ENCODE results near the gene IL22RA1.
A peak's percentile ranks its signal among the peaks of the same experiment; 100 is the strongest.

The IL22RA1 gene

DNA sequence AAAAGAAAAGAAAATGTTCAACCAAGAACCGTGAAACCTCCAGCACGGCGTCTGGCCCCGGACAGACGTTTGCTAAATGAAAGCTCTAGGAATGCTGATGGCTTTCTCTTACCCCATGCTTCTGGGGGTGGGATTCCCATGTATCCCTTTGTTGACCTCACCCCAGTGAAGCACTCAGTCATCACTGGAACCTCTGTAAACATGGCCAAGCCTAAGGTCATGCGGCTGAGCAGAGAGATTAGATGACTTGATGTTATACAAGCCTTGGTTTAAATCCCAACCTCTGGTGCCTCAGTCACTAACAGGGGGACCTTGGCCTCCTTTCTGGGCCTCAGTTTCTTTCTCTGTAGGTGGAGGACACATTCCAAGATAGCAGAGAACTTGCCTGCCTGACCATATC lies 28.2 kb downstream of the IL22RA1 start:
- no peak for DNase-seq (ENCODE audit: low read depth)

DNA sequence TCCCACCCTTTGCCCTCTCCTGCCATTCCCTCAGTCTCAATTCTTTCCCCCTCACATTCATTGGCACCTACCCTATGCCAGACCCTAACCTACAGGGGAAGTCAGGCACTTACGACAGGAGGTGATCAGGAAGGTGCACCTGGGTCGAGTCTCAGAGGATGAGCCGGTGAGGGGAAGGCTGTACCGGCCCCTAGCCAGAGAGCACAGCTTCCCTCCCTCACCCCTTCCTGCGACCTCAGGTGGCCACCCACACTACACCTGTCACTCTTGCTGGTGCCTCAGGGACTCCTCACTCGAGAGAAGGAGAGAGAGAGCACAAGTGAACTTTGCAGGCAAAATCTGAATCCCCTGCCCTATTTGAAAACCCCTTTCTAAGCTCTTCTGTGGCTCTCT lies 29.3 kb downstream of the IL22RA1 start:
- DNase-seq (ENCODE audit: low read depth) = no peak

DNA sequence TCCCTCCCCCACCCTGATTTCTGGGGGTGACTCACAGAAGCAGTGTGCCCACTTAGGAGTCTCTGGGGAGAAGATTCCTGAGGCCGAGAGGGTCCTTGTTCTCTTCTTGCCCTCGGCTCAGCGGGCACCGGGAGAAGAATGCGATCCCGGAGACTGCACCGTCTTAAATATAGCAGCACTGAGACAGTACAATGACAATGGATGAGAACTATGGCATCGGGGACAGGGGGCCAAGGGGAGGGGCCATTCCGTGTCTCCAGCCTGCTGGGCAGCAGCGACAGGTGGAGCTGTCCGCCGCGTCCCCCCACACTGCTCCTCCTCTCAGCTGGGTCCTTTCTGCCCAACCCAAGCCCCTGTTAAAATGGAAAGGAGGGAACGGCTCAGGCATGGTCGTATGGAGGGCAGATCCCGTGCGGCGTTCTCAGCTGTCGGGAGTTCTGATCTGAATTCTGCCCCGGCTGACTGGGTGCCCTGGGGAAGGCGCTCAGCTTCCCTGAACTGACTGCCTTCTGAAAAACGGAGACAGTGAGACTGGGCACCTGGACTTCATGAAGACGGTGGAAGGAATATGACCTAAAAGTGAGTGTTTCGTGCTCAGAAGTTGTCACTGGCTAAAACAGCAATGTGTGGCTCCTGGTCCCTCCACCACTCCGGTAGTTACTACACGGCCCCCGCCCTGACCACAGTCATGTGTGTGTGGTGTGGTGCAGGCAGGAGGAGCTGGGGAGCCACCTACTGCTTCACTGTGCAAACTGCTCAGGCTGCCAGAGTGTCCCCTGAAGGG lies 30.8 kb downstream of the IL22RA1 start, which contains the start of gene MYOM3:
Gene MYOM3 (minus strand): TSS at position 140 of the 784 bp plus-strand sequence. CDS start 3,499 bp downstream, outside the sequence.
- DNase-seq (ENCODE audit: low read depth) = peak; percentile 15

DNA sequence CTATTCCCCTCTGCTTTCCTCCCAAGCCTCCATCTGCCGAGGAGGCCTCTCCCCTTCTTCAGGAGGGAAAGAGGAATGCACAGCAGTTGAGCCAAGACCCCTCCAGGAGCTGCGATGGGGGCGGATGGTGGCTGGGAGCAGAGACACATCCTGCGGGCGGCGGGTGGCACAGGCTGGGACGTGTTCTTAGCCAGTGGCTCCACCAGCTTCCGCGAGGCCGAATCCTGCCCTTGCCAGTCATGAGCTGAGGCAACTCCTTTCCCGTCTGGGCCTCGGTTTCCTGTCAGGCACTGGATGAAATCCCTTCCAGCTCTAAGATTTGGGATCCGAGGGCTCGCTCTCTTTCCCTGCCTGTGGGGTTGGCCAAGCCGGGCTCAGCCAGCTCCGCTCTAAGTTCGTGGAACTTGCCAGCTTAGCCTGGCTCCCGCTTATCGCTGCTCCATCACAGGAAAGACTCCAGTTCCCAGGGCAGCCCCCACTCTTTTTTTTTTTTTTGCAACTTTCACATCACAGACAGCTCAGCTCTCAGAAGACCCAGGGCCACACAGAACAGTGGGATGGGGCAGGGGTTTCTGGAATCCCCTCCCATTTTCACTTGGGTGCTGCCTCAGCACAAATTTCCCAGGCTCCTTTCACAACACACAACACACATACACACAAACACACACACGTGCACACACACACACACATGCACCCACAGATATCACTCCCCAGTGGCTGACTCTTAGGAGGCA lies 31.5 kb downstream of the IL22RA1 start:
- no peak for DNase-seq (ENCODE audit: low read depth)

DNA sequence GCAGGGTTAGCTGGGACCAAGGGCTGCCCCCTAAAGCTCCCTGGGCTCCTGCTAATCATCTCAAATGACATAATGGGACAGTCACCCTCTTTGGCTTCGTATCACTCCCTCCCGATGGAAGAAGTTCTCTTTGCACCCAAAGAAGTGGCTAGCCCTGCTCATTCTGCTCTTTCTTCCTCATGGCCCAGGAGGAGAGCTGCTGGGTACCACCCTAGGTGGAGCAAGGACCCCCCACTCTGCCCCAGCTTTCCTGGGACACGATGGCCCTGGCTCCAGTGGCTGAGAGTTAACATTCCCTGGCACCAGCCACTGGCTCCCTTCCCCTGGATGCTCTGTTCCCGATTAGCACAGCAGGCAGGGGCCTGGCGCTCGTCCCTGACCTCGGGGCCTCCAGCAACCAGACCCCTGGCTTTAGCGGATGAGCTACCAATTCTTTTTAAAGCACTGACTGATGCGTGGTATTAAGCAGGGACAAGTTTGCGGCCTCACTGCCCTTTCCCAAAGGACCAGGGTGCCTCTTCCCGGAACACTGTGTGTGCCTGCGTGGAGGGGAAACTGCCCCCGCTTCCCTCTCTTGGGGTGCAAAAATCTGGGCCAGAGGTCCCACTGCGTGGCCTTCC lies 32.2 kb downstream of the IL22RA1 start:
- no peak for DNase-seq (ENCODE audit: low read depth)

DNA sequence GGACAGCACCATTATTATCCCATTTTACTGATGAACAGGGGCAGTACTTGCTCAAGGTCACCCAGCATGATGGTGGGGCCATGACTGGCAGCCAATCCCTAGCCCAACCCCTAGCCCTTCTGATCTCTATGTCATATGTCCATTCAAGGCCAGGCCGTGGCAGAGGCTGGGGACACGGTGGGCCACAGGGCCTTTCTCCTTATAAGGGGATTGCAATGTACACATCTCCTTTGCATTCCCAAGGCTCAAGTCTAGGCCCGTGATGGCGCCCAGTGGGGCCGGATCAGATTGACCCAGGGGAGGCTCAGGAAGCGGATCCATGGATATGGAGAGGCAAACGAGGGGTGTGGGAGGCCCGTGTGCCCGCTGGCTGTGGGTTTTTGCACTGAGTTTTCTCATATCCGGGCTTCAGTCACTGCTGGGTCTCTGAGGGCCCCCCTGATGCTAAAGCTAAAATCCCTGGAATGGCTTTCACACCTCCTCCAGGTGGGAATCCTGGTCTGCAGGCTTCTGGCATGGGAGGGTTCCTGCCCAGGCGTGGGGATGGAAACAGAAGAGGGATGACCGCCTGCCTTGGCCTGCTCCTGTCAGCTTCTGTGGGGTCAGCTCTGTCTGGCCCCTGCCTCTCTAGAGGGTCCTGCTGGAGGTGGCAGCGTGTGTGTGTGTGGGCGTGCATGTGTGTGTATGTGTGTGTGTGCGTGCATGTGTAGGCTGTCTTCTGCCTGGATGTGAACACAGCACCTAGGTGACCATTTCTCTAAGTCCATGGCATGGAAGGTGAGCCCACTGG lies 33.1 kb downstream of the IL22RA1 start:
- no peak for DNase-seq (ENCODE audit: low read depth)

DNA sequence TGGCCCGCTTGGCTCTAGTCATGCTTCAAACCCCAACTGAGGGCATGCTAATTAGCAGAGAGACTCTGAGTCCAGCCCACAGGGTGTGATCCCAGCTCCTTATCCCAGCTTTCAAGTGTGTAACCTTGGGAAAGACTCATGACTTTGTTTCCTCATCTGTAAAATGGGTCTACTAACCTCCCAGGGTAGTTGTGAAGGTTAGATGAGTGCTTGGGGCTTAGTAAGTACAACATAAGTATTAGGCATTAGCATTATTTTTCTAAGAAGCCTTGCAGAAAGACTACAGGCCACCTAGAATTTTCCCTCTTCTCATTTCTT lies 33.8 kb downstream of the IL22RA1 start:
- no peak for DNase-seq (ENCODE audit: low read depth)

DNA sequence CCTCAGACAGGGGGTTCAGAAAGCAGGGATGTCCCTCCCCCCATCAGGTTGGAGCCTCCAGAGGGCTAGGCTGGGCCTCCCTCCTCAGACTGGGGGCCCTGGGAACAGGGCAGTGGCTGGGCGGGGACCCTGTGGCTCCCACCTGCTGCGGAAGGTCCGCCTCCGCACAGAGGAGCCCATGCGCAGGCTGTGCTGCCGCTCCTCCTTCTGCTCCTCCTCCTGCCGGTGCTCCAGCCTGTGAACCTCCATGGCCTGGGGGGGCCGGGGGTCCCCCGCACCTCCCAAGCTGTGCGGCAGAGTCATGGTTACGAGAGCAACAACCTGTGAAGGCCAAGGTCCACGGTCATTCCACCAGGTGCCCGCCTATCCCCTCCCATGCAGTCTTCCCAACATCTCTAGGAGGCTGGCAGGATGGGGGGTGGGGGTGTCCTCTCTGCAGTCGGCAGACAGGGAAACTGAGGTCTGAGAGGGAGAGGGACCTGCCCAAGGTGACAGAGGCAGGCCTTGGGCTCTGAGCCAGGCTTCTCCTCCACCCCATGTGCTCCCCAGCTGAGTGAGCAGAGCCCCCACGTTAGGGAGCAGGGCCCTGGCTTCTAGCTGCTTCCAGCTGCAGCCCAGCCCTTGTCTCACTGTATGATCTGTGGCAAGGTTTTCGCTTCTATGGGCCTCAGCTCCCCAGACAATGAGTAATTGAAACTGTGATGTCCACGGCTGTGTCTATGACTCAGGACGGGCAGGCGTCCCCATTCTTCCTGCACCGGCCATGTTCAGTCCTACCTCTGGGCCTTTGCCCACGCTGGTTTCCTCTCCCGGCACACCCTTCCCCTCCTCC lies 34.4 kb downstream of the IL22RA1 start:
- DNase-seq (ENCODE audit: low read depth) = peak; percentile 25

DNA sequence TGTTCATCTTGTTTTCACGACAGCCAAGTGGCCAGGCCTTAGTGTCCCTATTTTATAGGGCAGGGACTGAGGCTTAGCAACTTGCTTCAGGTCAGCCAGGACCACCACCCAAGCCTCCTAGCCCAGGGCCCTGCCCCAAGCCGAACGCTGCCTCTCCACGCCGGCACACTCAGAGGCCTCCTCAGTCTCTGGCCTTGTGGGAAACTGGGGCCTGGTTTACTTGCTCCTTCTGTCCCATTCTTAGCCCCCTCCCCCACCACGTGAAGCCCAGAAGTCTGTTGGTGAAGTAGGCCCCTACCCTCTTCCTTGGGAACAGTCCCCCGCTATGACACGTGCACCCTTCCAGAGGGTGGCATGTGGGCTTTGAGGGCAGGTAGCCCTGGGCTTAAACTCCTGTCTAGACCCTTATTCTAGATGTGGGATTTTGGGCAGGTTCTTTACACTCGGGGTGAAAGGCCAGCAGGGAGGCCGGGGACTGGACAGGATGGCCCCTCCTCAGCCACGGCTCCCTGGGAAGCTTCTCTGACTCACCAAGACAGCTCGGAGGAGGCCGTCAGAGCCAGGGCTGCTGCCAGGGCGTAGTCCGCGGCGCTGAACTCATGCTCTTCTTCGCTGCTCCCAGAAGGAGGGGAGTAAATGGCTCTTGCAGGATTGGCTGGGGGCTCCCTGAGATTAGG lies 35.3 kb downstream of the IL22RA1 start:
- no peak for DNase-seq (ENCODE audit: low read depth)

DNA sequence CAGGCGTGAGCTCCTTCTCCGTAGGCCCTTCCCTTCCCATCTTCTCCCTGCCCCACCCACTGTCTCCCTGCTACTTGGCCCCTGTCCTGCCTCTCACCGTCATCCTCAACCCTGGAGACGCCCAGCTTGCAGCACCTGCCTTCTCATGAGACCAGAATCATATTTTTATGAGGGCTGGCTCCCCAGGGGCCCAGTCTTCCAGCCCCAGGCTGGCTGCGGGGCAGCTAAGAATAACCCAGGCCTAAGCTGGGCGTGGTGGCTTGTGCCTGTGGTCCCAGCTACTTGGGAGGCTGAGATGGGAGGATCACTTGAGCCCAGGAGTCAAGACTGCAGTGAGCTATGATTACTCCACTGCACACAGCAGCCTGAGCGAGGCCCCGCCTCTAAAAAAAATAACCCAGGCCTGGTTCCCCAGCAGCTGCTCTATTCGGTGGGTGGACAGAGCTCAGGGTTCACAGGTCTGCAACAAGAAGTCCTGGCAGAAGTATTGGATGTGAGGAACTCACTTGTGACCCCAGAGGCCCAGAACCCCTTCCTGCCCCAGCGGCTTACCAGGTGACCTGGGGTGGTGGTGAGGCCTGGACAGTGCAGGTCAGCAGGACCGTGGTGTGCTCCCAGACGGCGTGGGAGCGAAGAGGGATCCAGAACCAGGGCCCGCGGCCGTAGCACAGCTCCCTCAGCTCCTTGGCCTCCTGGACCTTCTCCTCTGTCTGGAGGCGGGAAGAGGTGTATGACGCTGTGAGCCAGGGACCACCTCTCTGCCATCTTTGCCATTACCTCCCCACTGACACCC lies 37.4 kb downstream of the IL22RA1 start:
- DNase-seq (ENCODE audit: low read depth) = no peak

DNA sequence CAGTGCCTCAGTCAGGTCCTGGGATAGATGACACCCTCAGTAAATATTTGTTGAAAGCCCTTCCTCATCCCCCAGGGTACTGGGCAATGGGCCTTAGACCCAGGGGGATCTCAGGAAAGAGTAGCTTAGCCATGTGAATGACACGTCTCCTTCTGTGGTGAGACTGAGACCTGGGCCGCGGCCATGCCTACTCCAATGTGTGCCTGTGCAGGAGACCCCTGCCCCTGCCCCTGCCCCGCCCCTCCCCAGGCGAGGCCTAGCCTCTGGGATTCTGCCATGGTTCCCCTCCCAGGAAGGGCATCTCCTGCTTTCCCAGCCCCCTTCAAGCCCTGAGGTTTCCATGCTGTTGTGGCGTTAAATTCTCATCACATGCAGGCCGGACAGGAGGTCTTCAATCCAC lies 38.1 kb downstream of the IL22RA1 start:
- DNase-seq (ENCODE audit: low read depth) = no peak

DNA sequence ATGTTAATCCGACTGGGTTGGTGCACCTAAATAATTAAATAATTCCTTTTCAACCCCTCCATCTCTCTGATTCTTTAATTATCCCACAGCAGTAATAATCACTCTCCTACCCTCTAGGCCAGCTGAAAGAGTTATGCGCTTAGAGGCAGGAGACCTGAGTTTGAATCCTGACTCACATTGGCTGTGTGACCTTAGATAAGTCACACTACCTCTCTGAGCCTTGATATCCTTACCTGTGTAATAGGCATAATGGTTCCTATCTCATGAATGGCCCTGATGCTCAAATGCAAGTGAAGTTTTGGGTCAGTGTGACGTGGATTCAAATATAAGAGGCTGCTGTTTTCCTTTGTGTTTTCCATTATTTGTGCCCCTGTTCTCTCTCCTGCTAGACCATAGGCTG lies 39.1 kb downstream of the IL22RA1 start:
- DNase-seq (ENCODE audit: low read depth) = no peak

DNA sequence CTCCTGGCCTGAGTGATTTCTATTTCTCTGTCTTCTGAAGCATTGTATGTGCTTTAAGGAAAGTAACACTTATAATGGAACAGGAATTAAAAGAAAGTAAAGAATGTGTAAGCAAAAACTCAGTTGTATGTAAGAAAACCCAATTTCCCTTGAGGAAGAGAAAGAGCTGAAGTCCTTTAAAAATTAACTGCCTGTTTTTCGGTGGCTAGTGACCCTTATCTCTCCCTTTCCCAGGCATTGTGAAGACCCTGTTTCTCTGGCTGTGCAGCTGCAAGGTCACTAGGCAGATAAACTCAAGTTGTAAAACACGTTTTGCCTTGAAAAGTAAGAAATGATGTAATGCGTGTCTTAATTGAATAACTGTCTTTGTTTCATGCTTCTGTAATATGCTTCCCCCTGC lies 39.5 kb downstream of the IL22RA1 start:
- no peak for DNase-seq (ENCODE audit: low read depth)

DNA sequence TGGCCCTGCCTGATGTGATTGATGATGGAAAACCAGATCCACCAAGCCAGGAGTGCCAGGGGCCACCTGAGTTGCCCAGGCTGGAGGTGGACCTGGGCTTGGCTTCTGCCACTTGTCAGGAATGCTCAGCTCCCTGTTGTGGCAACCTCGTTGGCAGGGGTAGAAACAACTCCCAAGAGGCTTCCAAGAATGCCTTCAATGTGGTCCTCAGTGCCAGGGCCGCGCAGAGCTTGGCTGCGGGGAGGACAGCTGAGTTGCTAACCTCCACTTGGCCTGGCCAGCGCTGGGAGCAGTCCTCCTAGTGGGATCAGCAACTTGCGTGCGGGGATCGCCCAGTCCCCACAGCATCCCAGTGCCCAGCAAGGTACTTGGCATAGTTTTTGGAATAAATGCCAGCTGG lies 40.0 kb downstream of the IL22RA1 start:
- DNase-seq (ENCODE audit: low read depth) = no peak

DNA sequence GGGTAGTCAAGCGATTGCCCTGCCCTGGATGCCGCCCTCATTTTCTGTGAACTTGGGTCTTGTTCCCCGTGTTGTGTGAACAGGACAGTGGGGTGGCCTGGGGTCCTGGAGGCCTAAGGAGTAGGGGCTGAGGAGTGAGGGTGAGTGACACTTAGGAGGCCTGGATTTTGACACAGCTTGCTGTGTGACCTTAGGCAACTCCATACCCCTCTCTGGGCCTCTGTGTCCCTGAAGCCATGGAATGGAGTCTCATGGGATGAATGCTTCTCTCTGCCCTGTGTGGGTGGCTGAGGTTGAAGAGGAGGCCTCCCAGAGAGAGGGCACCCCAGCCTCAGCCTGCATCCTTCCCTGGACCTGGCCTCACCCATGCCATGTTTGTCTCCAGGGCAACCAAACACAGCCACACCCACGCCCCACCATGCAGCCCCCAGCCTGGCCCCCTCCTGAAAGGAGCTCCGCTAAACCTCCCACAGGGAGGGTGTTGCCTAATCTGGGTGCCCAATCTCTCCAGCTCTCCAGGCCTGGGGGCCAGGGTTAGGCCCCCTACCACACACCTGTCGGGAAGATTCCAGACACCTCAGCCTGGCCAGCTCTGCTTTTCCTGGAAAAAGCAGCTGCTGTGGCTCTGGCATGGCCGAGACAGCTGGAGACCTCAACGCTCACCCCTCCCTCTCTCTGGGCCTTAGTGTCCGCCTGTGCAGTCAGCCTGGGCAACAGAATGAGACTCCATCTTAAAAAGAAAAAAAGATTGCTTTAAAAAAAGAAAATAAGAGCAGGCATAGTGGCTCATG lies 40.9 kb downstream of the IL22RA1 start:
- DNase-seq (ENCODE audit: low read depth) = no peak

DNA sequence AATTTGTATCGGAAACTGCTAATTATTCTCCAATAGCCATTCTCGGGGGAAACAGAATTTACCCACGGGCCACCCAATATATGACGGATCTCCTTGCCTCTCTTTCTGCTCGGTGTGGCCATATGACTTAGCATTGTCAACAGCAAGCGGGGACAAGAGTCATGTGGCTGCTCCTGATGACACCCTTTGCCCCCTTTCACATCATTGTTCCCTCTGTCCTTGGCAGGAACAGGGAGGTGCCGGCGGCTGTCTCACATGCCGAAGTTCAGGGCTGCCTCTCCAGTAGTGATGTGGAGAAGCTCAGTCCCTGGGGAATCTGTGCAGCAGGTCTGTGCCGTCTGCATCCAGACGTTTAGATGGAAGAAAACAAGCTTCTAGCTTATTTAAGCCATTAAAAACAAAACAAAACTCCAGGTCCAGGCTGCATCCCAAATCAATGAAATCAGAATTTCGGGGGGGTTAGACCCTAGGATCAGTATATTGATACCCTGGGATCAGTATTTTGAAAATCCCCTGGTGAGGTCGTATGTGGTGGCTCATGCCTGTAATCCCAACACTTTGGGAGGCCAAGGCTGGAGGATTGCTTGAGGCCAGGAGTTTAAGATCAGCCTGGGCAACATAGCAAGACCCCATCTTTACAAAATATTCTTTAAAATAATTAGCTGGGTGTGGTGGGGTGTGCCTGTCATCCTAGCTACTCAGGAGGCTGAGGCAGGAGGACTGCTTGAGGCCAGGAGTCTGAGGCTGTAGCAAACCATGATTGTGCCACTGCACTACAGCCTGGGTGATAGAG lies 41.8 kb downstream of the IL22RA1 start:
- DNase-seq (ENCODE audit: low read depth) = no peak

DNA sequence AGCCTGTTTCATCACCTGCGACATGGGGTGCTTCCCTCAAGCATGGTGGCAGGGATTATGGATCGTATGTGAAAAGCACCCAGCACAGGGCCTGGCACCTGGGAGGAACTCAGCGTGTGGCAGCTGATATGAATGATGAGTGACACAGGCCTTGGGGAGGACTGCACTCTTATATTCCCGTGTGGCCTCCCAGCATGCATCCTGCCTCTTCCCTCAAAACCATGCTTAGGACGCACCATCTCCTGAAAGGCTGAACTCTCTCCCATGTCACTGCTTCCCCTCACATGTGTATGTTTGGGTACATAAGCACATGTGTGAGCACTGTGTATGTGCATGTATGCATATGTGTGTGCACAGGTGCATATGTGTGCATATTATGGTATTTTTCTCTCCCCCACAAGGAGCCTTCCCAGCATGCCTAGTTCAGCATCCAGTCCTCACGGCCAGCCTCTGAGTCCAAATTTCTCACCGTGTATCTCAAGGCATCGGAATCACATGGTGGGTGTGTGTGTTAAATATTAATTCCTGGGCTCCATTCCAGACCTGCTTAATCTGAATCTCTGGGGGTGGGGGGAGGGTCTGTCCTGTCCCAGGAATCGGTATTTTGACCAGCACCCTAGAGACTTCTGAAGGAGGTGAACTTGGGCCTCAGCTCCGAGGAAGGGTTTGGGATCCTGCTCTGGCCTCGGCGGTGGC lies 43.8 kb downstream of the IL22RA1 start:
- no peak for DNase-seq (ENCODE audit: low read depth)

DNA sequence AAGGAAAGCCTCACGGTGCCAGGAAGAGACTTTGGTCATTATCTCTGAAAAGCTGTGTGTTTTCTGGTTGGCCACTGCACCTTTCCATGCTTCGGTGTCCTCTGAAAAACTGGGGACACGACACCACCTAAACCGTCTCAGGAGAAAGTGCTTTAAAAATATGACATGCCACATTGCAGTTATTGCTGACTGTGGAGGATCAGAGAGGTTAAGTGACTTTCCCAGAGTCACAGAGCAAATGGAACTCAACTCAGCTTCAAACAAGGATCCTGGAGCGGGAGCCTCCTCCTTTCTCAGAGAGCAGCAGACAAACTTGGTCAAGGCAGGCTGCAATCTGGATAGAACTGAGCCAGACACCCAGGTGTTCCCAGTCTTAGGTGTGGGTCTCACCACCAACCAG lies 44.8 kb downstream of the IL22RA1 start:
- no peak for DNase-seq (ENCODE audit: low read depth)

All from HS-5 (cell line).